H1 (cell line): ENCODE results near the gene CYP4V2. TPM values are rescaled to one million over a fixed set of nuclear protein-coding genes. Genes with fewer than 3 reads are reported as not detected.

Source experiments
- CTCF ChIA-PET: fragments of 300-600 bp; sonication (Branson Sonifier 250); formaldehyde crosslinking; loops from one replicate; lab custom pipeline; 2021; ENCODE audit not compliant: partially characterized antibody; lab: Charles Lee
- POLR2A ChIA-PET: fragments of 300-600 bp; sonication (Branson Sonifier 250); formaldehyde crosslinking; loops from one replicate; lab custom pipeline; 2021; ENCODE audit warnings: inconsistent platforms; ENCODE audit not compliant: partially characterized antibody; lab: Charles Lee
- DNase-seq, 2 experiments: peaks; one replicate each; pipeline versions ENCODE4 v3.0.0 to v3.0.0-alpha.2; 2010 to 2022; ENCODE audit warnings: low spot score in 2 of 2, low read depth in 1 of 2, mixed read lengths in 1 of 2
- FAIRE-seq: peaks from 2 replicates; lab custom pipeline; 2011; peaks lifted over from hg19 to GRCh38; lab: Jason Lieb, UNC
- H2AFZ ChIP-seq: 2 replicates; pipeline ENCODE4 v1.8.1; 2012; ENCODE audit warnings: low read length, inconsistent platforms
- H2AK5ac ChIP-seq: 2 replicates; pipeline ENCODE4 v1.6.1; 2013; ENCODE audit warnings: low read depth, low read length
- H2BK120ac ChIP-seq: replicated peaks from 2 replicates; pipeline ENCODE3; 2013; ENCODE audit warnings: low read depth, low read length, inconsistent platforms
- H2BK12ac ChIP-seq: 2 replicates; pipeline ENCODE4 v1.6.1; 2013; ENCODE audit warnings: low read depth, low read length
- H2BK15ac ChIP-seq: 2 replicates; pipeline ENCODE4 v1.6.1; 2013; ENCODE audit warnings: low read length
- H2BK20ac ChIP-seq: 2 replicates; pipeline ENCODE4 v1.6.1; 2013; ENCODE audit warnings: low read length
- H2BK5ac ChIP-seq: 2 replicates; pipeline ENCODE4 v1.6.1; 2013; ENCODE audit warnings: low read depth, low read length
- H3K14ac ChIP-seq: 2 replicates; pipeline ENCODE4 v1.6.1; 2013; ENCODE audit warnings: inconsistent platforms; ENCODE audit not compliant: insufficient read length
- H3K18ac ChIP-seq: 2 replicates; pipeline ENCODE4 v1.6.1; 2013; ENCODE audit warnings: low read length; ENCODE audit errors: extremely low read depth
- H3K23ac ChIP-seq: 2 replicates; pipeline ENCODE4 v1.6.1; 2013; ENCODE audit warnings: inconsistent platforms; ENCODE audit not compliant: insufficient read length
- H3K23me2 ChIP-seq: 2 replicates; pipeline ENCODE4 v1.6.1; 2013; ENCODE audit warnings: low read depth, low read length
- H3K27ac ChIP-seq: 2 replicates; pipeline ENCODE4 v1.6.1; 2011; ENCODE audit warnings: low read depth, low read length, inconsistent platforms
- H3K27me3 ChIP-seq, 4 experiments: replicated peaks in 1 of 4; 1 replicate in 1 of 4; 2 replicates in 3 of 4; pipeline versions ENCODE4 v1.6.1 to v1.8.1; 2011 to 2013; ENCODE audit warnings: low read length in 3 of 4, mild to moderate bottlenecking in 3 of 4, inconsistent platforms in 2 of 4, mixed read lengths in 2 of 4, moderate library complexity in 1 of 4; ENCODE audit not compliant: control insufficient read depth in 3 of 4, insufficient read depth in 3 of 4; ENCODE audit errors: extremely low read depth in 1 of 4
- H3K36me3 ChIP-seq, 4 experiments: 2 replicates each; pipeline versions ENCODE4 v1.6.1 to v1.8.1; 2011 to 2013; ENCODE audit warnings: mild to moderate bottlenecking in 4 of 4, low read length in 3 of 4, moderate library complexity in 2 of 4, control low read depth in 1 of 4, inconsistent platforms in 1 of 4; ENCODE audit not compliant: insufficient read depth in 4 of 4, control insufficient read depth in 2 of 4
- H3K4ac ChIP-seq: replicated peaks from 2 replicates; pipeline ENCODE3; 2013; ENCODE audit warnings: low read length, low read depth, mixed read lengths, inconsistent platforms; ENCODE audit not compliant: insufficient read length
- H3K4me1 ChIP-seq, 4 experiments: replicated peaks in 1 of 4; 1 replicate in 1 of 4; 2 replicates in 3 of 4; pipeline versions ENCODE4 v1.6.1 to v1.8.1; 2011 to 2013; ENCODE audit warnings: low read length in 3 of 4, inconsistent platforms in 2 of 4, mixed read lengths in 1 of 4; ENCODE audit not compliant: insufficient read depth in 4 of 4, control insufficient read depth in 3 of 4
- H3K4me2 ChIP-seq, 2 experiments: 2 replicates each; pipeline versions ENCODE4 v1.6.1 to v1.8.1; 2011 to 2013; ENCODE audit warnings: low read depth in 2 of 2, low read length in 2 of 2, control low read depth in 1 of 2, inconsistent platforms in 1 of 2, mild to moderate bottlenecking in 1 of 2; ENCODE audit not compliant: insufficient read depth in 1 of 2
- H3K4me3 ChIP-seq, 4 experiments: fragments of 200-600, 300-600 bp in 1 of 4; sonication (generic), shearing (Covaris generic), sonication (Bioruptor Twin) in 1 of 4; 2 replicates each; pipeline versions ENCODE4 v1.5.1 to v1.8.1; 2011 to 2016; ENCODE audit warnings: low read length in 4 of 4, low read depth in 3 of 4, control low read depth in 2 of 4, inconsistent platforms in 2 of 4, mild to moderate bottlenecking in 2 of 4, mixed read lengths in 1 of 4, moderate library complexity in 1 of 4; ENCODE audit not compliant: insufficient read depth in 2 of 4; ENCODE audit errors: extremely low read depth in 1 of 4
- H3K56ac ChIP-seq: replicated peaks from 2 replicates; pipeline ENCODE3; 2013; ENCODE audit warnings: low read depth, mild to moderate bottlenecking, mixed read lengths, low read length, inconsistent platforms; ENCODE audit not compliant: insufficient read length
- H3K79me1 ChIP-seq: 2 replicates; pipeline ENCODE4 v1.6.1; 2013; ENCODE audit warnings: low read depth, low read length, control low read depth
- H3K79me2 ChIP-seq, 2 experiments: 2 replicates each; pipeline versions ENCODE4 v1.6.1 to v1.8.1; 2012 to 2013; ENCODE audit warnings: low read length in 2 of 2, mild to moderate bottlenecking in 2 of 2, inconsistent platforms in 1 of 2; ENCODE audit not compliant: insufficient read depth in 2 of 2, control insufficient read depth in 1 of 2
- H3K9ac ChIP-seq, 4 experiments: replicated peaks in 1 of 4; 1 replicate in 1 of 4; 2 replicates in 3 of 4; pipeline versions ENCODE4 v1.6.1 to v1.8.1; 2011 to 2013; ENCODE audit warnings: low read depth in 3 of 4, low read length in 3 of 4, control low read depth in 2 of 4, mild to moderate bottlenecking in 2 of 4, moderate library complexity in 2 of 4, inconsistent platforms in 1 of 4; ENCODE audit errors: extremely low read depth in 1 of 4
- H3K9me3 ChIP-seq, 2 experiments: 2 replicates each; pipeline versions ENCODE4 v1.6.1 to v1.8.1; 2012 to 2013; ENCODE audit warnings: mild to moderate bottlenecking in 2 of 2, moderate library complexity in 2 of 2, control low read depth in 1 of 2, inconsistent platforms in 1 of 2, low read depth in 1 of 2, low read length in 1 of 2, mixed read lengths in 1 of 2; ENCODE audit not compliant: insufficient read depth in 2 of 2
- H4K20me1 ChIP-seq, 2 experiments: replicated peaks in 1 of 2; 2 replicates each; pipeline versions ENCODE3 to v1.8.1; 2011 to 2013; ENCODE audit warnings: inconsistent platforms in 2 of 2, low read length in 2 of 2, mild to moderate bottlenecking in 1 of 2; ENCODE audit not compliant: insufficient read depth in 2 of 2, control insufficient read depth in 1 of 2
- H4K5ac ChIP-seq: 2 replicates; pipeline ENCODE4 v1.6.1; 2013; ENCODE audit warnings: low read length, low read depth, mixed read lengths, inconsistent platforms; ENCODE audit not compliant: insufficient read length
- H4K8ac ChIP-seq: 2 replicates; pipeline ENCODE4 v1.8.0; 2013; ENCODE audit warnings: mild to moderate bottlenecking, moderate library complexity, low read length, inconsistent platforms; ENCODE audit not compliant: insufficient read depth; ENCODE audit errors: extremely low read depth
- H4K91ac ChIP-seq: replicated peaks from 2 replicates; pipeline ENCODE3; 2013; ENCODE audit warnings: low read length, mixed read lengths, inconsistent platforms; ENCODE audit not compliant: insufficient read length
- POLR2A ChIP-seq, 2 experiments: IDR thresholded peaks; 1 replicate in 1 of 2; 2 replicates in 1 of 2; pipeline ENCODE4 v1.6.1; 2011; ENCODE audit warnings: low read depth in 2 of 2, low read length in 2 of 2, mild to moderate bottlenecking in 2 of 2; ENCODE audit errors: control extremely low read depth in 1 of 2
- RAD21 ChIP-seq, 2 experiments: IDR thresholded peaks in 1 of 2; conservative IDR thresholded peaks in 1 of 2; 2 replicates each; pipeline ENCODE4 v1.6.1; 2011; ENCODE audit warnings: low read depth in 2 of 2, low read length in 2 of 2, improper control_type of control experiment in 1 of 2, inconsistent platforms in 1 of 2, mild to moderate bottlenecking in 1 of 2, moderate library complexity in 1 of 2
- RBBP5 ChIP-seq: IDR thresholded peaks from 2 replicates; pipeline ENCODE4 v1.7.1; 2012; ENCODE audit warnings: low read depth, mild to moderate bottlenecking, inconsistent platforms, low read length, moderate library complexity, borderline replicate concordance
- SP4 ChIP-seq: IDR thresholded peaks from 2 replicates; pipeline ENCODE4 v1.6.1; 2012; ENCODE audit warnings: low read length, inconsistent platforms
- WGBS, 2 experiments: shearing (Covaris generic) in 1 of 2; methylation state at CpG; one replicate each; pipeline versions ENCODE4 v1.1.6 to v1.1.7; 2013 to 2015; ENCODE audit warnings: low lambda C conversion rate in 2 of 2, mixed read lengths in 2 of 2, inconsistent platforms in 1 of 2, low coverage in 1 of 2, missing lambda C conversion rate in 1 of 2; ENCODE audit not compliant: insufficient replicate concordance in 2 of 2, insufficient coverage in 1 of 2, insufficient read length in 1 of 2; ENCODE audit errors: extremely low coverage in 1 of 2, missing lambda C conversion rate in 1 of 2; 5-methylcytosine and 5-hydroxymethylcytosine counted together
- polyA plus RNA-seq, 7 experiments: library from polyadenylated mRNA; depleted of rRNA in 3 of 7; stranded (reverse) in 5 of 7; unstranded in 2 of 7; fragments of >200 nt in 5 of 7; fragments of 200-250 nt in 2 of 7; gene quantifications; 1 replicate in 5 of 7; 2 replicates in 1 of 7; 4 replicates in 1 of 7; pipeline versions ENCODE4 v1.2.1 to v1.2.3, GENCODE V29; 2011 to 2013; ENCODE audit warnings: missing spikeins in 2 of 7, mixed read lengths in 2 of 7
- total RNA-seq: library from RNA; stranded (reverse); fragmentation: NEBNext Ultra II Directional; extraction: Animal tissue kit (Norgen Biotek cat#: 25700); gene quantifications from 2 replicates; pipeline ENCODE4 v1.2.1, GENCODE V29; 2021
- TF ChIP-seq, protein P1 (sequence below), 3 experiments: IDR thresholded peaks; 1 replicate in 2 of 3; 2 replicates in 1 of 3; pipeline versions ENCODE4 v1.5.1 to v1.6.1; 2011; ENCODE audit warnings: low read length in 3 of 3, mild to moderate bottlenecking in 3 of 3, inconsistent platforms in 2 of 3, low read depth in 1 of 3, moderate library complexity in 1 of 3; ENCODE audit not compliant: insufficient read depth in 1 of 3; ENCODE audit errors: control extremely low read depth in 1 of 3
- TF ChIP-seq, protein P2 (sequence below): IDR thresholded peaks from 2 replicates; pipeline ENCODE4 v1.6.1; 2011; ENCODE audit warnings: low read length, improper control_type of control experiment

Gene CYP4V2
- total and polyA plus RNA-seq, 2 of the 8 experiments (the other 6 are each of a cell fraction or from before 2014, with no cell fraction given) = 0.65 to 1.0 TPM

DNA sequence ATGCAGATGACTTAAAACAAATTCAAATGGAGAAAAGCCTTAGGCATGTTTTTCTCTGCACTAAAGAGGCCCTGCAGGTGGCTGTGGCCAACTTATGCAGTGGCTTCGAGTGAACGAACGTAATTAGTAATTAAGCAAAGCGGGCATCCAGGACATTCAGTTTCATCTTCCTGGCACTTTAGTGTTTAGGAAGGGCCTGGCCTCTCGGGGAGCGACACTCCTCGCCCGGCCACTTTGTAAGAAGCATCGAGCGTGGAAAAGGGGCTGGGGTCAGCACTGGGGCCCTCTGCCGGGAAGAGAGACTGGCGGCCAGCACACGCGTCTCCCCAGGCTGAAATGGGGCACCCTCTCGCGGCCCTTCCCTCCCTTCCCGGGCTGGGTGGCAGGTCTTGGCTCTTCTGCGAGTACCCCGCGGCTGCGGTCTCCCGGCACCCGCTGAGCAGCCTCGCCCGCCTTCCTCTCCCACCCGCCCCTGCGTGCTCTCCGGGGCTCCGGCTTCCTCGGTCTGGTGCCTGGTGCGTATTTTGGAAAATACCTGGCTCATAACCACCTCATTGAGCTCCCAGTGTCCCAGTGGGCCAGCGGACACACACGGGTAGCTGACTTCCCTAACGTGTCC, 677 bp upstream of the CYP4V2 start:
- Histone ChIP-seq H2BK120ac (no peak overlapping the region), H3K79me2 (no peaks in the 10 kb centered on the region), H3K23ac (no peak overlapping the region), H2AK5ac (no peak overlapping the region), H3K56ac (peak overlapping the region; percentile 73), H3K9ac (peak overlapping the region in 3 of 4 experiments; percentile 55 to 61 (median 56); a peak in 6 of 7 replicates), H4K5ac (peak overlapping the region; percentile 90), H3K14ac (no peak overlapping the region), H2BK15ac (no peak overlapping the region), H4K8ac (peak overlapping the region; percentile 62), H3K4me3 (peak overlapping the region; percentile 80 to 87 (median 86)), H2AFZ (peak overlapping the region; percentile 54; the same call in 1 of the 2 replicates), H4K20me1 (no peaks in the 10 kb centered on the region), H2BK20ac (no peak overlapping the region), H3K36me3 (no peaks in the 10 kb centered on the region), H3K23me2 (peaks cover 5% of the 10 kb centered on the region; the same call in 1 of the 2 replicates), H3K27me3 (no peaks in the 10 kb centered on the region), H3K4me2 (peak overlapping the region; percentile 83 to 89), H2BK12ac (no peak overlapping the region), H3K18ac (peak overlapping the region; percentile 36; the same call in 1 of the 2 replicates), H2BK5ac (peak overlapping the region; percentile 74; the same call in 1 of the 2 replicates), H3K4me1 (peaks cover 6 to 14% (median 8%) of the 10 kb centered on the region in 4 experiments; a peak in 5 of 7 replicates), H4K91ac (peak overlapping the region; percentile 81), H3K4ac (peak overlapping the region; percentile 93), H3K9me3 (no peaks in the 10 kb centered on the region), H3K27ac (peak overlapping the region; percentile 26), H3K79me1 (no peaks in the 10 kb centered on the region)
- 2% methylated on average over 19 of the region's 34 CpGs; no CpG with 5 or more reads in 1 of the 2 experiments for WGBS, 2 experiments
- ChIA-PET CTCF (interaction anchor here (0.8 to 3.2 kb wide), 11 partner anchors 11 to 348 kb away, joined by 3 to 13 read pairs (median 3); no protein-coding TSS in a partner anchor), POLR2A (interaction anchor here (0.8 to 2.0 kb wide), 6 partner anchors 13 to 58 kb away, joined by 3 to 8 read pairs (median 4); no protein-coding TSS in a partner anchor)
- DNase-seq (peak in 1 of 2 experiments; percentile 61), FAIRE-seq (peak; percentile 13)
- TF ChIP-seq, protein P1, sequence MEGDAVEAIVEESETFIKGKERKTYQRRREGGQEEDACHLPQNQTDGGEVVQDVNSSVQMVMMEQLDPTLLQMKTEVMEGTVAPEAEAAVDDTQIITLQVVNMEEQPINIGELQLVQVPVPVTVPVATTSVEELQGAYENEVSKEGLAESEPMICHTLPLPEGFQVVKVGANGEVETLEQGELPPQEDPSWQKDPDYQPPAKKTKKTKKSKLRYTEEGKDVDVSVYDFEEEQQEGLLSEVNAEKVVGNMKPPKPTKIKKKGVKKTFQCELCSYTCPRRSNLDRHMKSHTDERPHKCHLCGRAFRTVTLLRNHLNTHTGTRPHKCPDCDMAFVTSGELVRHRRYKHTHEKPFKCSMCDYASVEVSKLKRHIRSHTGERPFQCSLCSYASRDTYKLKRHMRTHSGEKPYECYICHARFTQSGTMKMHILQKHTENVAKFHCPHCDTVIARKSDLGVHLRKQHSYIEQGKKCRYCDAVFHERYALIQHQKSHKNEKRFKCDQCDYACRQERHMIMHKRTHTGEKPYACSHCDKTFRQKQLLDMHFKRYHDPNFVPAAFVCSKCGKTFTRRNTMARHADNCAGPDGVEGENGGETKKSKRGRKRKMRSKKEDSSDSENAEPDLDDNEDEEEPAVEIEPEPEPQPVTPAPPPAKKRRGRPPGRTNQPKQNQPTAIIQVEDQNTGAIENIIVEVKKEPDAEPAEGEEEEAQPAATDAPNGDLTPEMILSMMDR (IDR thresholded peaks at IDR 0.05; ENCODE audit: control extremely low read depth in 1 of 3, insufficient read depth in 1 of 3, low read depth in 1 of 3, low read length in 3 of 3) = peak in 1 of 3 experiments; percentile 24; a peak in 2 of 4 replicates
- TF ChIP-seq SP4 = no peak
- 0 out of 3 replicates have a peak, but pooled peaks of 1 of the 2 experiments have one; percentile 51 for TF ChIP-seq POLR2A (IDR thresholded peaks at IDR 0.05; ENCODE audit: control extremely low read depth in 1 of 2, low read depth in 2 of 2, low read length in 2 of 2)
- TF ChIP-seq, protein P2, sequence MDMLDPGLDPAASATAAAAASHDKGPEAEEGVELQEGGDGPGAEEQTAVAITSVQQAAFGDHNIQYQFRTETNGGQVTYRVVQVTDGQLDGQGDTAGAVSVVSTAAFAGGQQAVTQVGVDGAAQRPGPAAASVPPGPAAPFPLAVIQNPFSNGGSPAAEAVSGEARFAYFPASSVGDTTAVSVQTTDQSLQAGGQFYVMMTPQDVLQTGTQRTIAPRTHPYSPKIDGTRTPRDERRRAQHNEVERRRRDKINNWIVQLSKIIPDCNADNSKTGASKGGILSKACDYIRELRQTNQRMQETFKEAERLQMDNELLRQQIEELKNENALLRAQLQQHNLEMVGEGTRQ = no peak
- TF ChIP-seq RAD21 (IDR thresholded peaks at IDR 0.05 in 1 of 2, conservative IDR thresholded peaks at IDR 0.05 in 1 of 2; ENCODE audit: low read depth in 2 of 2, low read length in 2 of 2) = peak in 1 of 2 experiments; percentile 10; a peak in 1 of 4 replicates
- TF ChIP-seq RBBP5 = peak; percentile 28; the same call in 1 of the 2 replicates
